H9 (cell line): ENCODE measurements around the gene GPR42. TPM values are rescaled to one million over a fixed set of nuclear protein-coding genes. Genes with fewer than 3 reads are reported as not detected.

Source experiments
- DNase-seq: peaks from one replicate; pipeline ENCODE4 v3.0.0-alpha.2; 2017
- H2AFZ ChIP-seq: one replicate; pipeline ENCODE4 v1.6.1; 2013; ENCODE audit warnings: mild to moderate bottlenecking, low read length, control low read depth, moderate library complexity
- H2AK5ac ChIP-seq: 2 replicates; pipeline ENCODE4 v1.6.1; 2013; ENCODE audit warnings: low read length, control low read depth, mixed read lengths; ENCODE audit not compliant: insufficient read length
- H2BK120ac ChIP-seq: one replicate; pipeline ENCODE4 v1.6.1; 2013; ENCODE audit warnings: low read depth, mild to moderate bottlenecking, low read length, control low read depth, inconsistent platforms; ENCODE audit not compliant: poor library complexity, severe bottlenecking
- H2BK12ac ChIP-seq: 2 replicates; pipeline ENCODE4 v1.6.1; 2013; ENCODE audit warnings: low read length, control low read depth, mixed read lengths, low read depth; ENCODE audit not compliant: insufficient read length
- H2BK15ac ChIP-seq: 2 replicates; pipeline ENCODE4 v1.6.1; 2013; ENCODE audit warnings: low read depth, low read length, control low read depth
- H2BK20ac ChIP-seq: one replicate; pipeline ENCODE4 v1.6.1; 2013; ENCODE audit warnings: low read depth, mild to moderate bottlenecking, low read length, control low read depth, inconsistent platforms; ENCODE audit not compliant: poor library complexity, severe bottlenecking
- H2BK5ac ChIP-seq: 2 replicates; pipeline ENCODE4 v1.6.1; 2013; ENCODE audit warnings: low read length, control low read depth, mixed read lengths; ENCODE audit not compliant: insufficient read length
- H3K14ac ChIP-seq: 2 replicates; pipeline ENCODE4 v1.6.1; 2013; ENCODE audit warnings: low read length, control low read depth; ENCODE audit not compliant: insufficient read depth
- H3K18ac ChIP-seq: 2 replicates; pipeline ENCODE4 v1.6.1; 2013; ENCODE audit warnings: low read depth, mild to moderate bottlenecking, mixed read lengths, low read length, control low read depth; ENCODE audit not compliant: insufficient read length
- H3K23ac ChIP-seq: 2 replicates; pipeline ENCODE4 v1.6.1; 2013; ENCODE audit warnings: low read length, control low read depth, mixed read lengths, low read depth; ENCODE audit not compliant: insufficient read length
- H3K23me2 ChIP-seq: 2 replicates; pipeline ENCODE4 v1.6.1; 2013; ENCODE audit warnings: low read depth, mild to moderate bottlenecking, mixed read lengths, low read length, control low read depth; ENCODE audit not compliant: insufficient read length, poor library complexity, severe bottlenecking
- H3K27ac ChIP-seq: 2 replicates; pipeline ENCODE4 v1.5.1; 2013; ENCODE audit warnings: low read length, control low read depth, mixed read lengths, low read depth; ENCODE audit not compliant: insufficient read length
- H3K27me3 ChIP-seq: 2 replicates; pipeline ENCODE4 v1.6.1; 2013; ENCODE audit warnings: low read length, control low read depth, inconsistent platforms; ENCODE audit not compliant: insufficient read depth
- H3K4ac ChIP-seq: 2 replicates; pipeline ENCODE4 v1.6.1; 2013; ENCODE audit warnings: low read depth, mild to moderate bottlenecking, control low read depth, inconsistent platforms, low read length, moderate library complexity
- H3K4me1 ChIP-seq: 2 replicates; pipeline ENCODE4 v1.6.1; 2013; ENCODE audit warnings: low read length, control low read depth, inconsistent platforms; ENCODE audit not compliant: insufficient read depth
- H3K4me2 ChIP-seq: 2 replicates; pipeline ENCODE4 v1.6.1; 2013; ENCODE audit warnings: low read length, control low read depth, mixed read lengths; ENCODE audit not compliant: insufficient read length, insufficient read depth
- H3K56ac ChIP-seq: 2 replicates; pipeline ENCODE4 v1.6.1; 2013; ENCODE audit warnings: low read depth, mild to moderate bottlenecking, mixed read lengths, low read length, control low read depth; ENCODE audit not compliant: insufficient read length
- H3K79me1 ChIP-seq: 2 replicates; pipeline ENCODE4 v1.6.1; 2013; ENCODE audit warnings: low read depth, mild to moderate bottlenecking, moderate library complexity, low read length, control low read depth, inconsistent platforms; ENCODE audit not compliant: insufficient read depth, poor library complexity, severe bottlenecking
- H3K79me2 ChIP-seq: 2 replicates; pipeline ENCODE4 v1.6.1; 2013; ENCODE audit warnings: low read length, control low read depth, inconsistent platforms; ENCODE audit not compliant: insufficient read depth
- H3K9ac ChIP-seq: 2 replicates; pipeline ENCODE4 v1.6.1; 2013; ENCODE audit warnings: low read length, control low read depth, mixed read lengths; ENCODE audit not compliant: insufficient read length; ENCODE audit errors: extremely low read depth
- H3K9me3 ChIP-seq: one replicate; pipeline ENCODE4 v1.6.1; 2013; ENCODE audit warnings: low read depth, low read length, inconsistent platforms; ENCODE audit not compliant: control insufficient read depth
- H3T11ph ChIP-seq: one replicate; pipeline ENCODE4 v1.6.1; 2013; ENCODE audit warnings: mild to moderate bottlenecking, low read length, control low read depth, inconsistent platforms
- H4K20me1 ChIP-seq: one replicate; pipeline ENCODE4 v1.6.1; 2013; ENCODE audit not compliant: control insufficient read depth, insufficient read length, insufficient read depth
- H4K5ac ChIP-seq: 2 replicates; pipeline ENCODE4 v1.6.1; 2013; ENCODE audit warnings: low read depth, mild to moderate bottlenecking, mixed read lengths, low read length, control low read depth; ENCODE audit not compliant: insufficient read length
- H4K8ac ChIP-seq: replicated peaks from 2 replicates; pipeline ENCODE4 v1.6.1; 2013; ENCODE audit warnings: low read length, control low read depth, mixed read lengths, low read depth; ENCODE audit not compliant: insufficient read length
- H4K91ac ChIP-seq: 2 replicates; pipeline ENCODE4 v1.6.1; 2013; ENCODE audit warnings: low read depth, mild to moderate bottlenecking, moderate library complexity, mixed read lengths, low read length, control low read depth; ENCODE audit not compliant: insufficient read length
- H3K27ac Mint-ChIP-seq, 3 experiments: 2 replicates in 2 of 3; 3 replicates in 1 of 3; pipeline ENCODE4 v1.8.0; 2020 to 2021; ENCODE audit warnings: mixed read lengths in 3 of 3, mild to moderate bottlenecking in 1 of 3, moderate library complexity in 1 of 3
- H3K27me3 Mint-ChIP-seq: 2 replicates; pipeline ENCODE4 v1.8.0; 2021; ENCODE audit warnings: low read depth, mild to moderate bottlenecking, moderate library complexity, mixed read lengths
- H3K36me3 Mint-ChIP-seq, 3 experiments: 2 replicates in 2 of 3; 3 replicates in 1 of 3; pipeline ENCODE4 v1.8.0; 2020 to 2021; ENCODE audit warnings: low read depth in 3 of 3, mixed read lengths in 3 of 3; ENCODE audit not compliant: insufficient read depth in 1 of 3
- H3K4me1 Mint-ChIP-seq, 2 experiments: 2 replicates each; pipeline ENCODE4 v1.8.0; 2020; ENCODE audit warnings: mixed read lengths in 2 of 2
- H3K4me3 Mint-ChIP-seq, 2 experiments: 2 replicates in 1 of 2; 3 replicates in 1 of 2; pipeline ENCODE4 v1.8.0; 2020 to 2021; ENCODE audit warnings: mild to moderate bottlenecking in 2 of 2, mixed read lengths in 2 of 2, moderate library complexity in 1 of 2
- H3K9me3 Mint-ChIP-seq, 2 experiments: 2 replicates in 1 of 2; 3 replicates in 1 of 2; pipeline ENCODE4 v1.8.0; 2020; ENCODE audit warnings: mild to moderate bottlenecking in 2 of 2, mixed read lengths in 2 of 2, moderate library complexity in 1 of 2
- whole genome bisulfite sequencing: extraction: QIAGEN DNeasy Blood & Tissue Kit; methylation state at CpG from one replicate; pipeline ENCODE4 v1.1.7; 2013; ENCODE audit warnings: missing lambda C conversion rate, low lambda C conversion rate, mixed read lengths; ENCODE audit not compliant: insufficient read length; ENCODE audit errors: extremely low coverage; 5-methylcytosine and 5-hydroxymethylcytosine counted together
- microRNA-seq: library from miRNA; unstranded; fragments of <30 nt; microRNA quantifications from one replicate; pipeline ENCODE4, GENCODE V29; 2020; ENCODE audit warnings: borderline microRNAs expressed
- total RNA-seq: library from RNA; stranded (reverse); gene quantifications from 2 replicates; pipeline ENCODE4 v1.2.1, GENCODE V29; 2021
- TF ChIP-seq, protein P1 (sequence below): fragments of 200-600 bp; sonication (generic); conservative IDR thresholded peaks from 3 replicates; pipeline ENCODE4 v1.8.0; 2021; ENCODE audit warnings: antibody characterized with exemption, mild to moderate bottlenecking

Gene GPR42
- total RNA-seq, 1 experiment from 2014 or later: not detected

DNA sequence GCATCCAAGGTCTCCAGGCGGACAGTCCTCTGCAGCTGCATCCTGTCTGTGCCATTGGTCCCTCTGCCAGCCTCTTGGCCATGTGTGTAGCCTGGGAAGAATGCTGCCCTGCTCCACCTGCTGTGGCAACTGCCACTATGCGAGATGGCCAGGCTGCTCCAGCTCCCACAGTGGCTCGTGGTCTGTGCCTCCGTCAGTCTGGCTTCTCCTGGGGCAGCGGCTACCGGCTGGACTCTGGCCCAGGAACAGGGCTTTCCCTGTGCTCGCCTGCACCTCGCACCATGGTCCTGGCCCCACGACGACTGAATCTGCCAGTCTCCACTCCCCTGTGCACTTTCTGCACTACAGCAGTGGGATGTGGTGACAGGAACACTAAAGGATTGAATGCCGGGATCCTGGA lies 50.5 kb downstream of the GPR42 start:
- H2BK20ac ChIP-seq: no peak overlapping the region
- H3K23ac ChIP-seq: no peak overlapping the region
- H3K27ac ChIP-seq: no peak overlapping the region
- no peaks in the 10 kb centered on the region for H3K9me3 Mint-ChIP-seq
- H3K4me3 Mint-ChIP-seq: no peak overlapping the region
- no peaks in the 10 kb centered on the region; a peak in 1 of 4 replicates for H3K4me1 Mint-ChIP-seq
- TF ChIP-seq, protein P1, sequence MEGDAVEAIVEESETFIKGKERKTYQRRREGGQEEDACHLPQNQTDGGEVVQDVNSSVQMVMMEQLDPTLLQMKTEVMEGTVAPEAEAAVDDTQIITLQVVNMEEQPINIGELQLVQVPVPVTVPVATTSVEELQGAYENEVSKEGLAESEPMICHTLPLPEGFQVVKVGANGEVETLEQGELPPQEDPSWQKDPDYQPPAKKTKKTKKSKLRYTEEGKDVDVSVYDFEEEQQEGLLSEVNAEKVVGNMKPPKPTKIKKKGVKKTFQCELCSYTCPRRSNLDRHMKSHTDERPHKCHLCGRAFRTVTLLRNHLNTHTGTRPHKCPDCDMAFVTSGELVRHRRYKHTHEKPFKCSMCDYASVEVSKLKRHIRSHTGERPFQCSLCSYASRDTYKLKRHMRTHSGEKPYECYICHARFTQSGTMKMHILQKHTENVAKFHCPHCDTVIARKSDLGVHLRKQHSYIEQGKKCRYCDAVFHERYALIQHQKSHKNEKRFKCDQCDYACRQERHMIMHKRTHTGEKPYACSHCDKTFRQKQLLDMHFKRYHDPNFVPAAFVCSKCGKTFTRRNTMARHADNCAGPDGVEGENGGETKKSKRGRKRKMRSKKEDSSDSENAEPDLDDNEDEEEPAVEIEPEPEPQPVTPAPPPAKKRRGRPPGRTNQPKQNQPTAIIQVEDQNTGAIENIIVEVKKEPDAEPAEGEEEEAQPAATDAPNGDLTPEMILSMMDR: no peak
- no peak overlapping the region for H2BK120ac ChIP-seq
- H2BK5ac ChIP-seq: no peak overlapping the region
- H4K5ac ChIP-seq: no peak overlapping the region
- WGBS: no CpG with 5 or more reads among the region's 11 CpGs
- no peak overlapping the region for H3K4ac ChIP-seq
- H2BK15ac ChIP-seq: no peak overlapping the region
- H3K9ac ChIP-seq: no peak overlapping the region
- no peak overlapping the region for H4K91ac ChIP-seq
- no peaks in the 10 kb centered on the region for H3K23me2 ChIP-seq
- no peak overlapping the region for H3K56ac ChIP-seq
- H2BK12ac ChIP-seq: no peak overlapping the region
- no peak overlapping the region for H3K18ac ChIP-seq
- no peaks in the 10 kb centered on the region for H3K79me2 ChIP-seq
- no peak for DNase-seq
- no peaks in the 10 kb centered on the region for H3K27me3 ChIP-seq
- H4K8ac ChIP-seq: no peak overlapping the region
- H3T11ph ChIP-seq: no peak overlapping the region
- no peak overlapping the region for H2AFZ ChIP-seq
- H3K14ac ChIP-seq: no peak overlapping the region; the same call in 1 of the 2 replicates
- H3K27me3 Mint-ChIP-seq: peaks cover 28% of the 10 kb centered on the region
- no peaks in the 10 kb centered on the region for H3K79me1 ChIP-seq
- no peaks in the 10 kb centered on the region for H3K9me3 ChIP-seq
- no peaks in the 10 kb centered on the region for H3K36me3 Mint-ChIP-seq
- no peaks in the 10 kb centered on the region for H3K4me1 ChIP-seq
- H3K27ac Mint-ChIP-seq: no peak overlapping the region
- H4K20me1 ChIP-seq: no peaks in the 10 kb centered on the region
- H2AK5ac ChIP-seq: no peak overlapping the region
- H3K4me2 ChIP-seq: no peak overlapping the region

Small RNA genes within 50 kb of the gene (microRNA-seq; reads per million reads assigned to microRNA genes)
- gene MIR5196: not detected

Other genes with a start within 250 kb of the GPR42 start
- 2.6 and 3.2 TPM in 2 replicates for gene LGI4, start 236.0 kb upstream of the GPR42 start, total RNA-seq
- gene FXYD1, start 232.2 kb upstream of the GPR42 start, total RNA-seq: 6.8 and 7.7 TPM in 2 replicates
- gene FXYD7, start 227.8 kb upstream of the GPR42 start, total RNA-seq: 8.2 and 9.0 TPM in 2 replicates
- gene FXYD5, start 216.3 kb upstream of the GPR42 start, total RNA-seq: 83.7 and 100 TPM in 2 replicates
- not detected in 2 replicates for gene FAM187B, start 142.3 kb upstream of the GPR42 start, total RNA-seq
- 151 and 152 TPM in 2 replicates for gene LSR, start 122.1 kb upstream of the GPR42 start, total RNA-seq
- 113 and 123 TPM in 2 replicates for gene USF2, start 102.1 kb upstream of the GPR42 start, total RNA-seq
- 0.52 and 0.83 TPM in 2 replicates for gene HAMP, start 88.5 kb upstream of the GPR42 start, total RNA-seq
- 0.13 TPM in 1 of 2 replicates, not detected in the other for gene MAG, start 78.9 kb upstream of the GPR42 start, total RNA-seq
- gene CD22, start 41.9 kb upstream of the GPR42 start, total RNA-seq: not detected in 2 replicates
- not detected in 2 replicates for gene FFAR1, start 23.2 kb upstream of the GPR42 start, total RNA-seq
- gene FFAR3, start 12.6 kb upstream of the GPR42 start, total RNA-seq: not detected in 2 replicates
- gene FFAR2, start 77.2 kb downstream of the GPR42 start, total RNA-seq: not detected in 2 replicates
- 0.87 and 1.3 TPM in 2 replicates for gene KRTDAP, start 119.4 kb downstream of the GPR42 start, total RNA-seq
- 267 and 278 TPM in 2 replicates for gene DMKN, start 142.6 kb downstream of the GPR42 start, total RNA-seq
- gene SBSN, start 157.2 kb downstream of the GPR42 start, total RNA-seq: 0.15 and 0.24 TPM in 2 replicates
- not detected in 2 replicates for gene GAPDHS, start 162.4 kb downstream of the GPR42 start, total RNA-seq
- gene TMEM147, start 174.6 kb downstream of the GPR42 start, total RNA-seq: 125 and 128 TPM in 2 replicates
- 0.24 and 0.88 TPM in 2 replicates for gene ATP4A, start 192.6 kb downstream of the GPR42 start, total RNA-seq
- not detected in 2 replicates for gene PMIS2, start 215.1 kb downstream of the GPR42 start, total RNA-seq
- 32.8 and 32.9 TPM in 2 replicates for gene HAUS5, start 241.7 kb downstream of the GPR42 start, total RNA-seq